ENCODE results near the gene TRIM54.

TRIM54 gene

GRCh38 chr2:27356382-27357181 lies 74.4 kb downstream of the TRIM54 start, which contains the start of gene GTF3C2:
Gene GTF3C2, minus strand, starts transcription at chr2:27356764. Its CDS starts 13,210 bp downstream, at chr2:27343554.
- peak; percentile 90 for DNase-seq (ENCODE audit: extremely low spot score)
- POLR2A ChIA-PET, result interaction anchor here (0.7 to 2.9 kb wide), 19 partner anchors 10 to 144 kb away, joined by 3 to 25 read pairs (median 3); partner anchors contain the start of genes ATRAID, EIF2B4, MPV17 and NRBP1
- CTCF ChIA-PET, result interaction anchor here (0.6 kb wide), 1 partner anchor 11 kb away, joined by 3 read pairs; no protein-coding TSS in a partner anchor
- TF ChIP-seq SUZ12 (IDR thresholded peaks at IDR 0.05), result no peak
- TF ChIP-seq ELF4 (IDR thresholded peaks at IDR 0.05), result peak; percentile 44
- TF ChIP-seq TARDBP (IDR thresholded peaks at IDR 0.05), result no peak
- no peak for TF ChIP-seq CTBP1 (IDR thresholded peaks at IDR 0.05; ENCODE audit: borderline replicate concordance)
- TF ChIP-seq ARNT (IDR thresholded peaks at IDR 0.05), result no peak
- TF ChIP-seq BHLHE40 (IDR thresholded peaks at IDR 0.05; ENCODE audit: borderline replicate concordance), result no peak
- no peak for TF ChIP-seq FOXA1 (IDR thresholded peaks at IDR 0.05)
- peak; percentile 46; the same call in 1 of the 2 replicates for TF ChIP-seq PKNOX1 (IDR thresholded peaks at IDR 0.05)
- peak; percentile 78 for TF ChIP-seq FOXK2 (IDR thresholded peaks at IDR 0.05)
- TF ChIP-seq SP1 (IDR thresholded peaks at IDR 0.05), result no peak
- TF ChIP-seq L3MBTL2 (conservative IDR thresholded peaks at IDR 0.05), result peak; percentile 91
- TF ChIP-seq LEF1 (IDR thresholded peaks at IDR 0.05; ENCODE audit: borderline replicate concordance), result no peak
- TF ChIP-seq HDGF (IDR thresholded peaks at IDR 0.05; ENCODE audit: borderline replicate concordance), result no peak
- TF ChIP-seq FOXM1 (IDR thresholded peaks at IDR 0.05; ENCODE audit: borderline replicate concordance), result no peak
- TF ChIP-seq NFRKB (IDR thresholded peaks at IDR 0.05), result no peak
- no peak for TF ChIP-seq ZNF384 (IDR thresholded peaks at IDR 0.05)

All from HEK293T (cell line).